ENCODE data around the gene PHF20.

PHF20 gene

GRCh38 chr20:35917077-35917476 is 145.3 kb downstream of the PHF20 start:
- DNase-seq (ENCODE audit: low spot score): no peak
- in situ Hi-C loops (cut with MboI; ENCODE audit: low pct_unique_long_range_greater_than_20kb, low sequenced_read_pairs, unreplicated experiment): no loop called here
- no peak for TF ChIP-seq CTCF (IDR thresholded peaks at IDR 0.05; ENCODE audit: extremely low read depth, insufficient read depth, missing control alignments)

GRCh38 chr20:35918021-35918420 is 146.2 kb downstream of the PHF20 start:
- no peak for DNase-seq (ENCODE audit: low spot score)
- in situ Hi-C loops (cut with MboI; ENCODE audit: low pct_unique_long_range_greater_than_20kb, low sequenced_read_pairs, unreplicated experiment): no loop called here
- TF ChIP-seq CTCF (IDR thresholded peaks at IDR 0.05; ENCODE audit: extremely low read depth, insufficient read depth, missing control alignments): no peak

GRCh38 chr20:35920523-35920922 is 148.7 kb downstream of the PHF20 start:
- in situ Hi-C loops (cut with MboI; ENCODE audit: low pct_unique_long_range_greater_than_20kb, low sequenced_read_pairs, unreplicated experiment): no loop called here
- no peak for TF ChIP-seq CTCF (IDR thresholded peaks at IDR 0.05; ENCODE audit: extremely low read depth, insufficient read depth, missing control alignments)

GRCh38 chr20:35929301-35929700 is 157.5 kb downstream of the PHF20 start:
- in situ Hi-C loops (cut with MboI; ENCODE audit: low pct_unique_long_range_greater_than_20kb, low sequenced_read_pairs, unreplicated experiment): no loop called here
- no peak for DNase-seq (ENCODE audit: low spot score)
- no peak for TF ChIP-seq CTCF (IDR thresholded peaks at IDR 0.05; ENCODE audit: extremely low read depth, insufficient read depth, missing control alignments)

More at GRCh38 chr20:35920523-35920922, 148.7 kb downstream of the PHF20 start:
- no peak for DNase-seq (ENCODE audit: low spot score)

GRCh38 chr20:35934050-35934449 is 162.2 kb downstream of the PHF20 start:
- no peak for TF ChIP-seq CTCF (IDR thresholded peaks at IDR 0.05; ENCODE audit: extremely low read depth, insufficient read depth, missing control alignments)
- in situ Hi-C loops (cut with MboI; ENCODE audit: low pct_unique_long_range_greater_than_20kb, low sequenced_read_pairs, unreplicated experiment): no loop called here
- DNase-seq (ENCODE audit: low spot score): no peak

GRCh38 chr20:35939264-35939663 is 167.4 kb downstream of the PHF20 start:
- TF ChIP-seq CTCF (IDR thresholded peaks at IDR 0.05; ENCODE audit: extremely low read depth, insufficient read depth, missing control alignments): no peak

GRCh38 chr20:35941620-35942019 is 169.8 kb downstream of the PHF20 start:
- in situ Hi-C loops (cut with MboI; ENCODE audit: low pct_unique_long_range_greater_than_20kb, low sequenced_read_pairs, unreplicated experiment): no loop called here
- no peak for DNase-seq (ENCODE audit: low spot score)
- no peak for TF ChIP-seq CTCF (IDR thresholded peaks at IDR 0.05; ENCODE audit: extremely low read depth, insufficient read depth, missing control alignments)

More at GRCh38 chr20:35939264-35939663, 167.4 kb downstream of the PHF20 start:
- no peak for DNase-seq (ENCODE audit: low spot score)
- in situ Hi-C loops (cut with MboI; ENCODE audit: low pct_unique_long_range_greater_than_20kb, low sequenced_read_pairs, unreplicated experiment): no loop called here
